H54 (cell line): ENCODE data around the gene SFXN4.
"Not testable (repeated sequence)": the region's sequence is repeated elsewhere in the genome, so short reads cannot be mapped to it uniquely, and the experiment has no call there.

Experiments
- DNase-seq: peaks from one replicate; pipeline ENCODE4 v3.0.0; 2011; ENCODE audit warnings: low spot score, mixed read lengths; ENCODE audit not compliant: insufficient read length
- FAIRE-seq: peaks from 3 replicates; lab custom pipeline; 2011; peaks lifted over from hg19 to GRCh38; lab: Jason Lieb, UNC
- POLR2A ChIP-seq: IDR thresholded peaks from 2 replicates; pipeline ENCODE4 v1.6.1; 2011; ENCODE audit warnings: low read depth, mild to moderate bottlenecking, low read length

Gene SFXN4

DNA sequence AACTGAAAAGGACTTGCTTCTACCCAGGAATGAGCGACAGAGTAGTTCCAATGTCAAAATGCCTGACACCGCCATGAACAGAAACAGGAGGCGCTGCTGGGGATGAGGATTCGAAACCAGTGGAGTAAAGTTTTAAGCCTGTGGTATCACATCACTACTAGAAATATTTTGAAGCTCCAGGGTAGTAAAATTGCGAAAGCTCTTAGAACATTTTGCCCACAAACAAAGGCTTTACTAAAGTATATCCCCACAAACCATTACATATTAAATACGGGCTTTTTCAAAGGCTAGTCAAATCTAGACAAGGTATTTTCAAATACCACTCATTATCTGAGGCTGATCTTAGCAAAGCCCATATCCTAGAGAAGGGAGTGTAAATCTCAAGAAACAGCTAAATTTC, 10.7 kb upstream of the SFXN4 start:
- DNase-seq (no peak), FAIRE-seq (no peak)
- no peak for TF ChIP-seq POLR2A

DNA sequence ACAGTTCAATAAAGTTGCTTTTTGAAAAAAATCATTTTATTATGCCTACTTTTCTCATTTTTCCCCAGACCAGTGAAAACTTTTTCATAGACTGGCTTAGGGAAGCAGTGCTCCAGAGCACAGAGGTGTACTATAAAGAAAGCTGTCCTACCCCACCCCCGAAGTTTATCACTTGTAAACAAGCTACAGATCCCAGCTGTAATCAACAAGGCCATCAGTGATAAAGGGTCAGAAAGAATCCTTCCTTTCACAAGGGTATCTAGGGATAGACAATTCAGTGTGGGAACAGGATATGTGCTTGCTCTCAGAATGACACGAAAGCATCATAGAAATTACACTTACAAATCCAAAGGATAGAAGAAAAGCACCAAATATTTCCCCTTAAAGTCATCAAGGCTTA, 8.6 kb upstream of the SFXN4 start:
- no peak for TF ChIP-seq POLR2A
- DNase-seq (no peak), FAIRE-seq (no peak)

GRCh38 chr10:119167041-119167440, 1.5 kb upstream of the SFXN4 start:
- TF ChIP-seq POLR2A, result no peak
- DNase-seq (no peak), FAIRE-seq (no peak)

- FAIRE-seq (no peak), DNase-seq (no peak)
- TF ChIP-seq POLR2A, result no peak
Observed at GRCh38 chr10:119166564-119166963, 1.1 kb upstream of the SFXN4 start.

DNA sequence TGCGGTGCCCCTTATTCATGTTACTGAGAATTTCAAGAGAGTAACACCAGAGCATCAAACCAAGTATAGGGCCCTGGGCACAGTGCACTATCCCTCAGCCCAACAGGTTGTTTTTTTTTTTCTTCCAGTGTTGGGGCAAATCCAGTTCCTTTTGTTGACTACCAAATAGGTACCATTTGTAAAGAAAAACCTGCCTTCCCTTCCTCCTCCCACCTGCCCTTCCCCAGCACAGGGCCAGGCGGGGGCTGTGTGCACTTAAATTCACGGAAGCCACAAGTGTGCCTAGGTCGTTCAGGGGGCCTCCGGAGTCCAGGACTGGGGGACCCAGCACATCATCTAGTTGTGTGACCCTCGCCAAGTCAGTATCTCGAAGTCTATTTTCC, 595 bp upstream of the SFXN4 start:
- no peak for TF ChIP-seq POLR2A
- no peak for FAIRE-seq
- DNase-seq, result no peak

- TF ChIP-seq POLR2A, result no peak
- FAIRE-seq, result no peak
Observed at GRCh38 chr10:119162452-119163092, 2.9 kb downstream of the SFXN4 start.

GRCh38 chr10:119161680-119162451, 3.6 kb downstream of the SFXN4 start:
- FAIRE-seq, result peak; percentile 45
- DNase-seq, result peak; percentile 61
- no peak for TF ChIP-seq POLR2A

More at GRCh38 chr10:119162452-119163092, 2.9 kb downstream of the SFXN4 start:
- DNase-seq, result no peak

GRCh38 chr10:119159332-119159731, 6.2 kb downstream of the SFXN4 start:
- no peak for FAIRE-seq

DNA sequence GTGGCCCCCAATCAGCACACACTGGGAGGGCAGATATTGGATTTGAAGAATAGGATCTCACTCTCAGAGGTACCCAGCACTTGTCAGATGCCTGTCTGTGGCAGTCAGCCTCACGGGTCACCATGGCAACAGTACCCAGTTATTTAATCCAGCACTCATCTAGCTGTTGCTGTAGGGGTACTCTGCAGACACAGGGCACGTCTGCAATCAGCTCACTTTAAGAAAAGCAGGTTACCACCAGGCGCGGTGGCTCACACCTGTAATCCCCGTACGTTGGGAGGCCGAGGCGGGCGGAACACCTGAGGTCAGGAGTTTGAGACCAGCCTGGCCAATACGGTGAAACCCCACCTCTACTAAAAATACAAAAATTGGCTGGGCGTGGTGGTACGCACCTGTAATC, 11.9 kb downstream of the SFXN4 start:
- DNase-seq (no peak), FAIRE-seq (no peak)
- no peak for TF ChIP-seq POLR2A

More at GRCh38 chr10:119159332-119159731, 6.2 kb downstream of the SFXN4 start:
- no peak for TF ChIP-seq POLR2A
- DNase-seq, result no peak

DNA sequence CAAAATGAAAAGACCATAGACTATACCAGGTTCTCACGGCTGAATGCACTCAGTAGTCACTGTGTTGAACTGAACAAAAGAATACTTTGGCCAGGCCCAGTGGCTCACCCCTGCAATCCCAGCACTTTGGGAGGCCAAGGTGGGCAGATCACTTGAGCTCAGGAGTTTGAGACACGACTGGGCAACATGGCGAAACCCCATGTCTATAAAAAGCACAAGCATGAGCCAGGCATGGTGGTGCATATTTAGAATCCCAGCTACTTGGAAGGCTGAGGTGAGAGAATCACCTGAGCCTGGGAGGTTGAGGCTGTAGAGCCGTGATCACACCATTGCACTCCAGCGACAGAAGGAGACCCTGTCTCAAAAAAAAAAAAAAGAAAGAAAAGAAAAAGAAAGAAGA, 12.5 kb downstream of the SFXN4 start:
- TF ChIP-seq POLR2A, result no peak
- DNase-seq (no peak), FAIRE-seq (no peak)

DNA sequence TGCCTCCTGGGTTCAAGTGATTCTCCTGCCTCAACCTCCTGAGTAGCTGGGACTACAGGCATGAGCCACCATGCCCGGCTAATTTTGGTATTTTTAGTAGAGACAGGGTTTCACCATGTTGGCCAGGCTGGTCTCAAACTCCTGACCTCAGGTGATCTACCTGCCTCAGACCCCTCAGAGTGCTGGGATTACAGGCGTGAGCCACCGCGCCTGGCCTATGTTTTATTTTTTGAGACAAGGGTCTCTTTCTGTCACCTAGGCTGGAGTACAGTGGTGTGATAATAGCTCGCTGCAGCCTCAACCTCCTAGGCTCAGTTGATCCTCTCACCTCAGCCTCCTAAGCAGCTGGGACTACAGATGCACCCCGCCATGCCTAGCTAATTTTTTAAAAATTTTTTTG, 13.9 kb downstream of the SFXN4 start:
- not testable (repeated sequence) for DNase-seq, FAIRE-seq

GRCh38 chr10:119149729-119150128, 15.8 kb downstream of the SFXN4 start:
- DNase-seq, result no peak
- FAIRE-seq, result no peak
- no peak for TF ChIP-seq POLR2A

DNA sequence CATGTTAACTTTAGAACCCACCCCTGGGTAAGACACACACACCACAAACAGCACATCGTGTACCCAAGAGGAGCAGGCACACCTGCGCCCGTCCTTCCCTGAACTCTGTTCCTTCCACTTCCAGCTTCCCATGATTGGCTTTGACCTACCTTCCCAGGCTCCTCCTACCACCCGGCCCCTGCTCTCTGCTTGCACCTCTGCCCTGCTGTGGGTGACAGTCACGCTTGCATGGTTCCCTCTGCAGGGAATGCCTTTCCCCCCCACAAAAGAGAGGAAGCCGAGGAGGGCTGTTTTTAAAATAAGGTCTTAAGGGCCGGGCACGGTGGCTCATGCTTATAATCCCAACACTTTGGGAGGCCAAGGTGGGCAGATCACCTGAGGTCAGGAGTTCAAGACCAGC, 16.4 kb downstream of the SFXN4 start:
- DNase-seq, result no peak
- no peak for FAIRE-seq
- no peak for TF ChIP-seq POLR2A

DNA sequence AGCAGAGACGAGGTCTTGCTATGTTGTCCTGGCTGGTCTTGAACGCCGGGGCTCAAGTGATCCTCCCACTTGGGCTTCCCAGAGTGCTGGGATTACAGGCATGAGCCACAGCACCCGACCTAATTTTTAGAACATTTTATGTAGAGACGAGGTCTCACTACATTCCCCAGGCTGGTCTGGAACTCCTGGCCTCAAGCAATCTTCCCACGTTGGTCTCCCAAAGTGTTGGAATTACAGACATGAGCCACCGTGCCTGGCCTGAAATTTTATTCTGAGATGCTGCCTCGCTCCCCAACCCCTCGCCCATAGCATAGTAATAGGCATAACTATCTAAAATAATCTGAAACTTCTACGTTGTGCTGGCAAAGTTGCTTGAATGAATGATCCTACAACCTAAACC, 21.9 kb downstream of the SFXN4 start:
- TF ChIP-seq POLR2A, result no peak
- DNase-seq (no peak), FAIRE-seq (no peak)
